Prostate gland (tissue), 2 donors: ENCODE data around the gene CDH13. TPM values are rescaled to one million over a fixed set of nuclear protein-coding genes. Genes with fewer than 3 reads are reported as not detected.

ENCODE experiments used
- DNase-seq: peaks from one replicate; pipeline ENCODE4 v3.0.0-alpha.2; 2019; ENCODE audit warnings: low spot score
- H3K27ac ChIP-seq, 2 donors: fragments of 200-600 bp; sonication (generic); 2 replicates each; pipeline ENCODE4 v1.5.1; 2017 to 2019
- H3K27me3 ChIP-seq: fragments of 200-600 bp; sonication (generic); replicated peaks from 2 replicates; pipeline ENCODE4 v1.5.1; 2019; ENCODE audit not compliant: insufficient read depth
- H3K36me3 ChIP-seq, 2 donors: fragments of 200-600 bp; sonication (generic); 1 replicate in 1 of 2; 2 replicates in 1 of 2; pipeline versions ENCODE4 v1.5.1 to v1.8.1; 2017 to 2019
- H3K4me1 ChIP-seq: fragments of 200-600 bp; sonication (generic); replicated peaks from 2 replicates; pipeline ENCODE4 v1.5.1; 2019
- H3K4me3 ChIP-seq, 2 donors: fragments of 200-600 bp; sonication (generic); 2 replicates each; pipeline ENCODE4 v1.5.1; 2017 to 2019
- H3K9me3 ChIP-seq: fragments of 200-600 bp; sonication (generic); 2 replicates; pipeline ENCODE4 v1.5.1; 2017
- CTCF ChIP-seq, 4 experiments: fragments of 200-600 bp in 2 of 4; fragments of 450-650 bp in 2 of 4; sonication (generic) in 2 of 4; IDR thresholded peaks; 1 replicate in 3 of 4; 2 replicates in 1 of 4; pipeline ENCODE4 v1.5.1; 2016 to 2019; ENCODE audit warnings: antibody characterized with exemption in 4 of 4, mild to moderate bottlenecking in 2 of 4, moderate library complexity in 2 of 4
- POLR2A ChIP-seq: fragments of 450-650 bp; IDR thresholded peaks from one replicate; pipeline ENCODE4 v1.6.1; 2016; ENCODE audit warnings: antibody characterized with exemption, mild to moderate bottlenecking
- POLR2AphosphoS5 ChIP-seq: sonication (generic); formaldehyde crosslinking; IDR thresholded peaks from one replicate; pipeline ENCODE4 v1.6.1; 2017; ENCODE audit warnings: antibody characterized with exemption
- WGBS: methylation state at CpG from one replicate; pipeline ENCODE4 v1.1.5; 2018; 5-methylcytosine and 5-hydroxymethylcytosine counted together
- intact Hi-C: fragments of 100-400 bp; cut with DNase I; formaldehyde crosslinking; loops from one replicate; pipeline ENCODE4 v1.14.2; 2022
- total RNA-seq, 2 donors: library from RNA; depleted of rRNA; stranded (reverse); fragments of >200 nt; gene quantifications; one replicate each; pipeline ENCODE4 v1.1.0, GENCODE V29; 2016

CDH13 gene
- total RNA-seq, 2 donors from 2014 or later: 20.6 to 23.0 TPM

DNA sequence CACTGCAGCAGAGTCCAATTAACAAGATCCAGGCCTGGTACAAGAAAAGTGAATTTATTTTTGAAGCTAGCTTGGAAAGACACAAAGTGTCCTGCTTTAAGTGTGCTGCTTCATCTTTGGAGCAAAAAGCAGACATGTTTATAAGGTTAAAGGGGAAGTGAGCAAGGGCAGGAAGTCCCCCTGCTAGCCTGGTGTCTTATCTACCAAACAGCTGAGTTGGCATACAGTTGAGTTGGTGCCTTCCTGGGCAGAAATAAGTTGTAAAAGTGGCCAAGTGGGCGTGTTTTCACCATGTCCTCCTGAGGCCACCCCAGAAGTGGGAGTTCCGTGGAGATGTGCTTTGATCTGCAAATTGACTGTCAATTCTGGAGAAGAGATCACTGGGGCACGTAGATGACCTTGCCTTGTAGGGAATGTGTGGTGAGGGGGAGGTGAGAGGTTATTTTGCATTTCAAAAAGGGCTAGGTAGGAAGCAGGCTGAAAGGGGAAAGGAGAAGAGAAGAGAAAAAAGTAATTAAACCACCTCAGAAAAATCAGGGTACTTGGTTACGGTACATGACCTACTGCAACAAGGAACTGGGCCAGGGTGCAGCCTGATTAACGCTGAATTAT is 1142.7 kb downstream of the CDH13 start:
- Histone ChIP-seq H3K27me3 (no peaks in the 10 kb centered on the region), H3K4me1 (no peaks in the 10 kb centered on the region), H3K9me3 (no peaks in the 10 kb centered on the region), H3K36me3 (no peaks in the 10 kb centered on the region), H3K4me3 (no peak overlapping the region), H3K27ac (no peak overlapping the region)
- intact Hi-C loops: no loop called here
- DNase-seq: no peak
- WGBS: 74% methylated on average over 5 of the region's 5 CpGs
- no peak for TF ChIP-seq CTCF (IDR thresholded peaks at IDR 0.05)
- TF ChIP-seq POLR2AphosphoS5: no peak
- no peak for TF ChIP-seq POLR2A

GRCh38 chr16:83771306-83771942 is 1144.7 kb downstream of the CDH13 start:
- H3K4me1 ChIP-seq: no peaks in the 10 kb centered on the region
- no peak for DNase-seq
- no peak overlapping the region for H3K27ac ChIP-seq
- no peaks in the 10 kb centered on the region for H3K36me3 ChIP-seq
- intact Hi-C loops: no loop called here
- WGBS: 40% methylated on average over 5 of the region's 5 CpGs
- H3K9me3 ChIP-seq: no peaks in the 10 kb centered on the region
- no peak overlapping the region for H3K4me3 ChIP-seq
- no peak for TF ChIP-seq CTCF (IDR thresholded peaks at IDR 0.05)
- no peak for TF ChIP-seq POLR2A
- TF ChIP-seq POLR2AphosphoS5: no peak
- H3K27me3 ChIP-seq: no peaks in the 10 kb centered on the region

- Histone ChIP-seq H3K4me3 (no peak overlapping the region), H3K9me3 (no peaks in the 10 kb centered on the region), H3K4me1 (no peaks in the 10 kb centered on the region), H3K36me3 (no peaks in the 10 kb centered on the region), H3K27ac (no peak overlapping the region), H3K27me3 (no peaks in the 10 kb centered on the region)
- DNase-seq: no peak
- WGBS: 55% methylated on average over 1 of the region's 1 CpG
- intact Hi-C loops: no loop called here
- no peak for TF ChIP-seq POLR2AphosphoS5
- no peak for TF ChIP-seq POLR2A
- TF ChIP-seq CTCF (IDR thresholded peaks at IDR 0.05): no peak
These were observed 1146.0 kb downstream of the CDH13 start for GRCh38 chr16:83772806-83773205.

DNA sequence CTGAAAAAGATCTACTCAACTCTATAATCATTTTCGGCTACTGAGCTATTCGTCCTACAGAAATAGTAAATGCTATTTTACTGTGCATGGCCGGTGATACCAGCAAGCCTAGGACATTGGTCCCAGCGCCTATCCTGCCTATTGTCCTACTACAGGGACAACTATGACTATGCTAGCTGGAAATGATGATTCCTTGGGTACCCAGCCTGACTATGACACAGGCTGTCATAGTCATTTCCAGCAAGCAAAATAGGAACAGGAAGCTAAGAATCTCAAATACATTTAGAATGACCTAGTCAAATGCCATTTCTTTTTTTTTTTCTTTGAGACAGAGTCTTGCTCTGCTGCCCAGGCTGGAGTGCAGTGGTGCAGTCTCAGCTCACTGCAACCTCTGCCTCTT is 1147.3 kb downstream of the CDH13 start:
- Histone ChIP-seq H3K4me3 (no peak overlapping the region), H3K9me3 (no peaks in the 10 kb centered on the region), H3K27me3 (no peaks in the 10 kb centered on the region), H3K4me1 (no peaks in the 10 kb centered on the region), H3K36me3 (no peaks in the 10 kb centered on the region), H3K27ac (no peak overlapping the region)
- intact Hi-C loops: no loop called here
- TF ChIP-seq CTCF (IDR thresholded peaks at IDR 0.05) (no peak), POLR2A (no peak), POLR2AphosphoS5 (no peak)
- DNase-seq: no peak
- 88% methylated on average over 4 of the region's 4 CpGs for WGBS

- DNase-seq: no peak
- H3K36me3 ChIP-seq: no peaks in the 10 kb centered on the region
- H3K4me3 ChIP-seq: no peak overlapping the region
- intact Hi-C loops: no loop called here
- no peaks in the 10 kb centered on the region for H3K27me3 ChIP-seq
- WGBS: 73% methylated on average over 9 of the region's 9 CpGs
- TF ChIP-seq POLR2AphosphoS5 (no peak), CTCF (IDR thresholded peaks at IDR 0.05) (no peak), POLR2A (no peak)
- no peak overlapping the region for H3K27ac ChIP-seq
- no peaks in the 10 kb centered on the region for H3K4me1 ChIP-seq
- no peaks in the 10 kb centered on the region for H3K9me3 ChIP-seq
These were observed 1150.2 kb downstream of the CDH13 start for GRCh38 chr16:83776944-83777343.
